K562 (cell line): ENCODE results near the gene ENO3. TPM values are rescaled to one million over a fixed set of nuclear protein-coding genes. Genes with fewer than 3 reads are reported as not detected.

Source experiments
- E2F6 ChIP-seq, 2 experiments: IDR thresholded peaks; 2 replicates each; pipeline ENCODE4 v1.6.1; 2011; ENCODE audit warnings: borderline replicate concordance in 1 of 2, control low read depth in 1 of 2, low read depth in 1 of 2, low read length in 1 of 2, mild to moderate bottlenecking in 1 of 2, mixed read lengths in 1 of 2, moderate library complexity in 1 of 2; ENCODE audit not compliant: insufficient read depth in 1 of 2, insufficient read length in 1 of 2, poor library complexity in 1 of 2, severe bottlenecking in 1 of 2; ENCODE audit errors: extremely low read depth in 1 of 2
- FOXM1 ChIP-seq, 2 experiments: fragments of 450-650 bp in 1 of 2; sonication (generic) in 1 of 2; formaldehyde crosslinking in 1 of 2; IDR thresholded peaks; 2 replicates each; pipeline versions ENCODE4 v1.6.1 to v1.9.0; 2017 to 2022; ENCODE audit warnings: low read depth in 2 of 2, mild to moderate bottlenecking in 2 of 2, missing genetic modification reagents in 1 of 2, moderate library complexity in 1 of 2
- MGA ChIP-seq: fragments of 450-650 bp; IDR thresholded peaks from 2 replicates; pipeline ENCODE4 v1.6.1; 2016; ENCODE audit warnings: mild to moderate bottlenecking, moderate library complexity
- MYC ChIP-seq, 2 experiments: fragments of 250-450 bp in 1 of 2; sonication (Bioruptor Pico) in 1 of 2; IDR thresholded peaks; 2 replicates each; pipeline versions ENCODE4 v1.5.1 to v1.6.1; 2012 to 2021; ENCODE audit warnings: low read depth in 2 of 2, borderline replicate concordance in 1 of 2, improper control_type of control experiment in 1 of 2, low read length in 1 of 2, mild to moderate bottlenecking in 1 of 2, moderate library complexity in 1 of 2
- NCOA6 ChIP-seq: fragments of 450-650 bp; IDR thresholded peaks from 2 replicates; pipeline ENCODE4 v1.6.1; 2017; ENCODE audit warnings: mild to moderate bottlenecking
- NFRKB ChIP-seq: fragments of 450-650 bp; IDR thresholded peaks from 2 replicates; pipeline ENCODE4 v1.6.1; 2016; ENCODE audit warnings: low read depth
- SMAD4 ChIP-seq: fragments of 250-450 bp; sonication (Bioruptor Pico); conservative IDR thresholded peaks from 2 replicates; pipeline ENCODE4 v1.8.0; 2021; ENCODE audit warnings: inconsistent platforms, mild to moderate bottlenecking, moderate library complexity
- THAP7 ChIP-seq: fragments of 250-450 bp; sonication (Bioruptor Pico); IDR thresholded peaks from 2 replicates; pipeline ENCODE4 v1.5.0; 2021
- VEZF1 ChIP-seq: fragments of 200-800 bp; sonication (Bioruptor generic); IDR thresholded peaks from 2 replicates; pipeline ENCODE4 v1.6.1; 2017; ENCODE audit warnings: missing genetic modification characterization, missing compliant biosample characterization
- ZNF778 ChIP-seq: fragments of 450-650 bp; formaldehyde crosslinking; IDR thresholded peaks from 2 replicates; pipeline ENCODE4 v1.4.0; 2020; ENCODE audit warnings: mild to moderate bottlenecking, moderate library complexity
- polyA plus RNA-seq, 8 experiments: library from polyadenylated mRNA; depleted of rRNA in 4 of 8; stranded (reverse) in 5 of 8; unstranded in 3 of 8; fragments of >200 nt; fragmentation: Nextera tagmentation in 2 of 8; fragmentation: Illumina TruSeq in 1 of 8; extraction: Ambion mirVana in 2 of 8; extraction: Trizol in 1 of 8; gene quantifications; 2 replicates each; pipeline versions ENCODE4 v1.2.1 to v1.2.3, GENCODE V29; 2011 to 2014; ENCODE audit warnings: inconsistent platforms in 1 of 8, missing spikeins in 1 of 8
- total RNA-seq, 7 experiments: library from RNA; depleted of rRNA in 6 of 7; stranded (reverse); fragments of >200 nt in 6 of 7; fragmentation: Illumina TruSeq in 2 of 7; extraction: Trizol in 2 of 7; gene quantifications; 2 replicates each; pipeline versions ENCODE4 v1.2.1 to v1.2.3, GENCODE V29; 2011 to 2021; ENCODE audit warnings: low replicate concordance in 1 of 7

ENO3 gene
- total and polyA plus RNA-seq, 9 of the 15 experiments (the other 6 are each of a cell fraction or from before 2014, with no cell fraction given) = 5.7 to 17.2 (median 9.9) TPM

GRCh38 chr17:4947411-4948165 is 3.3 kb upstream of the ENO3 start (continued):
- TF ChIP-seq VEZF1 (CRISPR knock-in tag) (peak; percentile 95), MGA (no peak), SMAD4 (CRISPR knock-in tag) (no peak), NFRKB (peak; percentile 23; the same call in 1 of the 2 replicates), FOXM1 (IDR thresholded peaks at IDR 0.05; ENCODE audit: low read depth) (no peak), FOXM1 (CRISPR knock-in tag; IDR thresholded peaks at IDR 0.05; ENCODE audit: low read depth) (0 out of 2 replicates have a peak, but pooled peaks have one; percentile 29), E2F6 (IDR thresholded peaks at IDR 0.05; ENCODE audit: borderline replicate concordance in 1 of 2, extremely low read depth in 1 of 2, insufficient read depth in 1 of 2, insufficient read length in 1 of 2, low read depth in 1 of 2, low read length in 1 of 2, poor library complexity in 1 of 2, severe bottlenecking in 1 of 2) (peak in 1 of 2 experiments; percentile 39), ZNF778 (CRISPR knock-in tag) (no peak), NCOA6 (peak; percentile 49; the same call in 1 of the 2 replicates), THAP7 (CRISPR knock-in tag) (no peak), MYC (IDR thresholded peaks at IDR 0.05; ENCODE audit: low read depth, low read length) (peak; percentile 44; the same call in 1 of the 2 replicates), MYC (CRISPR knock-in tag; IDR thresholded peaks at IDR 0.05; ENCODE audit: borderline replicate concordance, low read depth) (no peak)
